ENCODE data around the gene ARHGAP22.

Gene ARHGAP22

DNA sequence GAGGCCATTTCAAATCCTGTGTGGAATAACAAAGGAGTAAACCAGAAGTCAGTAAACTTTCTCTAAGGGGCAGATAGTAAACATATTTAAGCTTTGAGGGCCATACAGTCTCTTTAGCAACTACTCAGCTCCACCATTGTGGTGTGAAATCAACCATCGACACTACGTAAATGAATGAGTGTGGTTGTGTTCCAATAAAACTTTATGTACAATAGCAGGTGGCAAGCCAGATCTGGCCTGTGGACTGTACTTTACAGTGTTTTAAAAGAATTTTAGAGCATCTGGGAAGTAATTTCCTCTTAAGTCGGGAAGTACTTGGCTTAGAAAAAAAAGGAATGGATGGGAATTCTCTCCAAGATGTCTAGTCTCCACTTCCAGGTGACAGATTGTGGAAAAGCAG, 71.3 kb downstream of the ARHGAP22 start:
- no peak for DNase-seq (ENCODE audit: low spot score)

DNA sequence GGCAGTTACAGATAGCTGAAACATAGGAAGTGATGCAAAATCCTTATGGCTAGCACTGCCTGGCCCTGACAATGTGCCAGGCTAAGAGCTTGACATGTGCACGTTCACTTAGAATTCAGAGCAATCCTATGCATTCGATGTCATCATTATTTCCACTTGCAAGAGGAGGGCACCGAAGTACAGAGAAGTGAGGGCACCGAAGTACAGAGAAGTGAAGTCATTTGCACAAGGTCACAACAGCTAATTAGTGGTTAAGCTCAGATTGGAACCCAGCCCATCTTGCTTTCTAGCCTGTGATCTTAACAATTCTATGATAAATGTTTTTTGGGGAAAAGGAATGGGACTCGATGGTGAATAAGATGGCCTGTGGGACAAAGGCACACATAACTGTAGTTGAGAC, 73.4 kb downstream of the ARHGAP22 start:
- no peak for DNase-seq (ENCODE audit: low spot score)

DNA sequence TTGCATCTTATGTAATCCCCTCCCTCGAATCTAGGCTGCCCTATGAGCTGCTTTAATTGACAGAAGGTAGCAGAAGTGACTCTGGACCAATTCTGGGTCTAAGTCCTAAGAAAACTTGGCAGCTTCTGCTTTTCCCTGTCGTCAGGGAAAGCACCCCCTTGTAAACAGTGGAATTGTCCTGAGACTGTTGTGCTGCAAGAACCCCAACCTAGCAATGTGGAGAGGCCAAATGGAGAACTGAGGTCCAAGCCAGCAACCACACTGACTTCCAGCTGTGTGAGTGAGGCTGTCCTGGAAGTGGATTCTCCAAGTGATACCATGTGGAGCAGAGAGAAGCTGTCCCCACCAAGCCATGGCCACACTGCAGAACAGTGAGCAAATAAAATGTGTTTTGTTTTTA, 75.5 kb downstream of the ARHGAP22 start:
- no peak for DNase-seq (ENCODE audit: low spot score)

DNA sequence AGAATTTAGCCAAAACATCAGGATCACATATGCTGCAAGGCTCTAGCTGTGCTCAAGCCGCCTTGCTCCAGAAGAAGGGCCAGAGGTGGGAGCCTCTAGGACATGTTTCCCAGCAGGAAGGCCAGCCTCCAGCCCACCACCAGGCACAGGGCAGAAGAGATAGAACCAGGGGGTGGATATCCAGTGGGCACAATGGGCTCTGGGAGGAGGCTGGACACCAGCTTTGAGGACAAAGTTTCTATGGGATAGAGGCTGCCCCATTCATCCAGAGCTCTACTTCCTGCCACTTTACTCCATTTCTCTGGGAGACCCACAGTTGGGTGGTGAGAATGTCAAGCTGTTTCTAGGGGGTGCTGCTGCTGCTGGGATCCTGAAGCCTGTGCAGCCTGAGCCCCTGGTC, 77.1 kb downstream of the ARHGAP22 start:
- no peak for DNase-seq (ENCODE audit: low spot score)

DNA sequence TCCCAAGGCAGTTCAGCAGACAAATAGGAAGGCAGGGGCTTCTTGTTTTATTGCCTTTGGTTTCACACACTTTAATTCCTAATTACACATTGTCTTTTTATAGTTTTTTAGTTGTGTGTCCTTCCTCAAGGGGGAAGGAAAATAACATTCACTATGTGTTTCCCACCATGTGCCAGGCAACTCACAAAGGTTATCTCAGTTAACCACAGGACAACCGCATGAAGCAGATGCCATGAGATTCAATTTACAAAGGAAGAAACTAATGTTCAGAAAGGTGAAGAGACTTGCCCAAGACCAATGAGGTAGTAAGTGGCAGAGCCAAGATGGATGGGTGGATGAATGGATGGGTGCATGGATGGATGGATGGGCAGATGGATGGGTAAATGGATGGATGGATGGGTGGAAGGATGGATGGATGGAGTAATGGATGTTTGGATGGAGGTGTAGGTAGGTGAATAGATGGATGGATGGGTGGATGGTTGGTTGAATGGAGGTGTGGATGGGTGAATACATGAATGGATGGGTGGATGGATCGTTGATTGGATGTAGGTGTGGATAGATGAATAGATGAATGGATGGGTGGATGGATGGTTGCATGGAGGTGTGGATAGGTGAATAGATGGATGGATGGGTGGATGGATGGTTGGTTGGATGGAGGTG, 77.9 kb downstream of the ARHGAP22 start:
- no peak for DNase-seq (ENCODE audit: low spot score)

DNA sequence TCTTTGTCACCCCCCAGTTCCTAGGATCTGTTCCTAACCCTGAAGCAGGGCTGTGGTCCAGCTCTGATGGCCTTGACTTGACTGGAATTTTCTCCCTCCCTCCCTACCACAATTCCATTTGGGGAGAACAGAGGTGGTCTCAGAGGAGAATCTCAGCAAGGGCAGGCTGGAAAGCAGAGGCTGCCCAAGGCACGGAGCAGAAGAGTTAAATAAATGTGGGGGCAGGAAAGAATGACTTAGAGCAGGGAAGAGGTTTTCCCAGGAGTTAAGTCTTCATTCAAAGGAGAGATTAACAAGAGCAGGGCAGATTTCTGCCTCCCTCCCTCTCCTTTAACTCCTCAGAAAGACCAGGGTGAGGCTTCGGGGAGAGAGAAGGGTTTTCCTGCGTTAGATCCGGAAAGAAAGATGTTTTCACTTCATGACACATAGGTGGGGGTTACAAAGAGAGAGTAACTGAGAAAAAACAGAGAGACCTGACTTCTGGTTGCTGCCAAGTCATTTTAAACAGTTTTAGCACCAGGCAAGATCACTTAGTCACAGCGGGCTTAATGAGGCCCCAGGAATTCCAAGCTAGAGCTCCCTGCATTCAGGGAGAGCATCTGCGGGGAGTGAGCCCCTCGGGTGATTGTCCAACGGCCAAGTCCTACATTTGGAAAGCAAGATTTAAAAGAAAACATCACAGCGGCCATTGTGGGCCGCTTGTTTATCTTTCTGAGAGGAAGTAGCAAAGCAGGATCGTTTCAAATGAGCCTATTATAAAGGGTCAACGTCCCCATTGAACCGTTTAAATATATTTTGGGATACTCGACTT, 78.7 kb downstream of the ARHGAP22 start:
- no peak for DNase-seq (ENCODE audit: low spot score)

DNA sequence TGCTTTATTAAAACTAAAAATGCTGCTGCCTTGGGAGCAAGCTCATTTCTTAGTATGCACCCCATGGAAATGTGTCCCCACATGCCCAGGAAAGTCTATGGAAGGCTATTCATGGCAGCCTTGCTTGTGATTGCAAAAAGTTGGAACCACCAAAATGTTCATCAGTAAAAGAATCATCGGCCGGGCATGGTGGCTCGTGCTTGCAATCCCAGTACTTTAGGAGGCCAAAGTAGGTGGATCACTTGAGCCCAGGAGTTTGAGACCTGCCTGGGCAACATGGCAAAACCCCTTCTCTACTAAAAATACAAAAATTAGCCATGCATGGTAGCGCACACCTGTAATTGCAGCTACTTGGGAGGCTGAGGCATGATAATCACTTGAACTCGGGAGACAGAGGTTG, 79.8 kb downstream of the ARHGAP22 start:
- no peak for DNase-seq (ENCODE audit: low spot score)

DNA sequence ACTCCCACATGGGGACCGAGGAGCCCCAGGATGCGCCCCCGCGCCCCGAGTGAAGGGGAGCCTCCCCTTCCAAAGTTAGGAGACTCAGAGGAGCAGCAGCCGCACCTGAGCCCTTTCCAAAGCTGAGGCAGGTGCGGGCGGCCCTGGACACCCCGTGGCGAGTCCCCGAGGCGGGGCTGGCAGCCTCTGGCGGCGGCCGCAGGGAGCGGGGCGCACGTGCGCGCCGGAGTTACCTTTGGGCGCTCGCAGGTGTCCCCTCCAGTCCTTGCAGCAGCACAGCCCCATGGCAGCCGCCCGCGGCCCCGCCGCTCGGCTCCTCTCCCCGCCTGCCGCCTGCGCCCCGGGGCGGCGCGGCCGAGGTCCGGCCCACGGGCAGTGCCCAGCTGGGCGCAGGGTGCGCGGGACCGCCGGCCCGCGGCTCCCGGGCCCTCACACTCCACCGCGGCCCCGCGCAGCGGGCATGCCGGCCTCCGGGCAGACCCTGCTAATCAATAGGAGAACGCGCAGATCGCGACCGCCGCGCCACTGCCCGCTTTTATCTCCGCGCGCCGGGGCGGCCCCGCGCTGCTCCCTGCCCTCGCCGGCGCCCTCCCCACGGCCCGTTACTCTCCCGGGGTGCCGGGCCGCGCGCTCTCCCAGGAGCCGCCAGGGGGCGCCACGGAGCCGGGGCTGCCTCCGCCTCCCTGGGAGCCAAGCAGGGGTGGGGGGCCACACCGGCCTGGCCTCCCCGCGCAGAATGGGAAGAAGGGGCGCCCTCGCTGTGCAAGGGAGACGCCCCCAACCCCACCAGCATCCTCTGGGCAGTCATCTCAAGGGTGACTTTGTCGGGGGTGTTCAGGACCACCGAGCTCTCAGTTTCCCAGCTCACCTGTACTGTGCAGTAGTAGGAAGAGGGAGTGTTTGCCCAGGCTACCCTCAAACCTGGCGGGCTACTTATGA, 80.8 kb downstream of the ARHGAP22 start:
- no peak for DNase-seq (ENCODE audit: low spot score)

DNA sequence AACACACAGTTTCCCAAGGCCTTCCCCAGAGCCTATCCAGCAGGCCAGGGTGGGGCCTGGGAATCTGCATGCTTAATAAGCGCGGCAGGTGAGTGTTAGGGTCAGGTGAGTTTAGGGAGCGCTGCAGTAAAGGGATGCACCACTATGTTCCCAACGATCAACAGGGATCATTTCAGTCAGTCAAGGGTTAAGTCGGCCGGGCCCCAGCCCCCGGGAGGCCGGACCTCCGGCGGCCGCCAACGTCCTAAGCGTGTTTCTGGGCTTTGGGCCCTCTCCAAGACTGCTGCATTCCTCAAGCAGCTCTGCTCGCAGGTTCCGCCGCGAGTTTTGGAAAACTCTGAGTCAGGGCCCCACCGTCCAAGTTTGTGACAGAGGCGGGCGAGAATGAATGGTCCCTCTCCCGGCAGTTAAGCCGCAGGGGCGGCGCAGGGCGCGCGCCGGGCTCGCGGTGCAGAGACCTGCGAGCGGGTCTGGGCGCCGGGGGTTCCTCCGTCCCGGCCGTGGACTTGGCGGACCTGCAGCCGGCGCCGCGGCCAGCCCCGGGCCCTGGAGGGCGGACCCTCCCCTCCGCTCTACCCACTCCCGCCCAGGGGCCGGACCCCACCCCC, 81.6 kb downstream of the ARHGAP22 start:
- DNase-seq (ENCODE audit: low spot score), result no peak

DNA sequence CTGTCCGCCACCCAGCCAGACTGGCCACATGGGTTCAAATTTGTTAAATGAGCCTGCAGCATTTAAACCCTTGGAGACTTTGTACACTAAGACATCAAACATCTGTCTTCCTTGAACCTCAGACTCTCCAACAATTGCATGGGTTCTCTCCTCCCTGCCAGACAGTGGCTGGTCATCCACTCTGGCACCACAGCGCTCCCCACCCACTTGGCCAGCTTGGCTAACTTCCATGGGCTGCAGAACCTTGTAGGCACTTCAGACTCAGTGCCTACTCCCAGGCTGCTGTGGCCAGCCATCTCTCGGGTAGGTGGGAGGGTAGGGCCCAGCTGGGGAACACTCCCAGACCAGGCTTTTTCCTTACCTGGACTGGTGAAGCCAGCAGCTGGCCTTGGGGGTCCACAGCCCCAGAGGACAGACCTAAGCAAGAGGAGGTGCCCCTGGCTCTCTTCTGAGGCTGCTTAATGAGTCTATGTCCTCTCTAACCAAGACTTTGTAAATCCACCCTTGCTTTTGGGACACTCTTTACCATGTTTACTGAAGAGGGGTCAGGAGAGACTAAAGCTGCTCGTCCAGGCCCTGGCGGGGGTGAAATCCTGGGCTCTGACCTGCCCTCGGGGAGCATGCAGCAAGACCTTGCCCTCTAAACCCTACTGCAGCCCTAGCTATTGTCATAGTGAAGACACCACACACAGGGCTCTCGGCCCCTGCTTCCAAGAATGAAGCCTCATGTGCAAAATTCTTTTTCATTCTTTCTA, 82.7 kb downstream of the ARHGAP22 start:
- DNase-seq (ENCODE audit: low spot score), result no peak

DNA sequence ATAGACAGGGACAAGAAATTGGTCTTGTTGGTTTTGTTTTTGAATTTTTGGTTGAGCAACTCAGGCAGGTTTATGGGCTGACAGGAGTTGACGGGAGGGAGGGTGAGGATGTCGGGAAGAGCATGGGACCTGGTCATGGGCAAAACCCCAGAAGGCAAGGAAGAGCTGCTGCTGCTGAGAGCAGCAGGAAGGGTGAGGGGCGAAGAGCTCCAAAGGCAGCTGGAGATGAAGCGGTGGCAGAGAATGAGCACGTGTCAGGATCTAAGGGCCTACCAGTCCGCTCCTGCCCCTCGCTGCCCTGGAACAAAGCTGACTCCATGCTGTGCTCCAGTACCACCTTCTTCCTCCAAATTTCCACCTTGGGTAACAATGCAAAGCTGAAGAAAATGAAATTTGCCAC, 84.3 kb downstream of the ARHGAP22 start:
- no peak for DNase-seq (ENCODE audit: low spot score)

DNA sequence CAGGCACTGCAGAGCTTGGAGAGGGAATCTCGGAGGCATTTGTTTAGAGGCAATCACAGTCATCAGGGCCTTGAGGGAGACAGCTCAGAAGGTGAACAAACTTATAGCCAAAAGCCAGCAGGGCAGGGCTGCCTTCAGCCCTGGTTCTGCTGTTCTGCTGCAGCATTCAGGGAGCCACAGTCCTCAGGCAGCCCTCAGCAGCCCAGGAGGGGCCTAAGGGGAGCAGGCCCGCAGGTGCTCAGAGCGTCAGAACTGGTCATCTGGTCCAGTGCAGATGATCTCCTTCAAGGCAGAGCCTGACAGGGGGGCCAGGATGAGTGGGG, 84.7 kb downstream of the ARHGAP22 start:
- no peak for DNase-seq (ENCODE audit: low spot score)

DNA sequence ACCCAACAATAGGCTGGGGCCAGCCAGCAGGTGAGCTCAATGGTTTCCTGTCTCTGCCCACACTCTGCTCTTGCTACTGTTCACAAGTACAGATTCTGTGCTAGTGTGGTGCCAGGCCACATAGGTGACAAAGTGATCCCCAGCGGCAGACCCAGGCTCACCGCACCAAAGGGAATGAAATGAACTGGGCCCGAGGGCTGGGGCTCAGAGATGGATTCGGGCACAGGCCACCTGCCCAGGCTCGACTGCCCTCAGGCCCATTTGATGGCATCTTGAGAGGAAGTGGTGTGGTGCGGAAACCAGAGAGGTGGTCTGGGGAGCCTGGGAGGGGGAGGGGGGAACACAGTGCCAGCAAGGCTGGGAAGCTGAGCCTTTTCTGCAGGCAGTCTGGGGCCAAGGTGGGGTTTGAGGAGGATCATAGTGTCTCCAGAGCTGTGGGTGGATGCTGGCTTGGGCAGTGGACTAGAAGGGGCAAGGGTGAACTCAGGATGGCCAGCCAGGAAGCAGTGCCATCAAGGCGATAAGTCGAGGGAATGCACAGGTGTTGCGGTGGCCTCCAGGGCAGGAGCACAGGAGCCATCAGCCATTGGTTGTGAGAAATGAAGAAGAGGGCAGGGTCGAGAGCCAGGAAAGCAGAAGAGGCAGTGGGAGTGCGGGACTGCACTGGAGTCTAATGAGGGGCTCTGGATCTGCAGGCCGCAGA, 85.2 kb downstream of the ARHGAP22 start:
- no peak for DNase-seq (ENCODE audit: low spot score)

DNA sequence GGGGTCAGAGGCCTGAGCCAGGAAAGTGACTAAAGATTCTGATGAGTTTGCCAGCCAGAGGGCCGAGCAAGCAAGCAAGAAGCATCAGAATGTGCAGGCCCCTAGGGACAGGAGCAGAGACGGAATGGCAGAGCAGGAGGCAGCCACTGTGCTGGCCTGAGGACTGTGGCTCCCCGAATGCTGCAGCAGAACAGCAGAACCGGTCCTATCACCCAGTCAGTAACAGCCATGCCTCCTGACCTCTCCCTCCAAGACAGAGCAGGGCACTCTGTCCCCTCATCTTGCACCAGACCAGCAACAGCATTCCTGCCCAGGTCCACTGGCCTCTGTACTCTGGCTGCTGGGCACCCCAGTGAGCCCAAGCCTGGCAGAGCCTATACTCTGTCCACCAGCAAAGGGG, 85.9 kb downstream of the ARHGAP22 start:
- DNase-seq (ENCODE audit: low spot score), result no peak

DNA sequence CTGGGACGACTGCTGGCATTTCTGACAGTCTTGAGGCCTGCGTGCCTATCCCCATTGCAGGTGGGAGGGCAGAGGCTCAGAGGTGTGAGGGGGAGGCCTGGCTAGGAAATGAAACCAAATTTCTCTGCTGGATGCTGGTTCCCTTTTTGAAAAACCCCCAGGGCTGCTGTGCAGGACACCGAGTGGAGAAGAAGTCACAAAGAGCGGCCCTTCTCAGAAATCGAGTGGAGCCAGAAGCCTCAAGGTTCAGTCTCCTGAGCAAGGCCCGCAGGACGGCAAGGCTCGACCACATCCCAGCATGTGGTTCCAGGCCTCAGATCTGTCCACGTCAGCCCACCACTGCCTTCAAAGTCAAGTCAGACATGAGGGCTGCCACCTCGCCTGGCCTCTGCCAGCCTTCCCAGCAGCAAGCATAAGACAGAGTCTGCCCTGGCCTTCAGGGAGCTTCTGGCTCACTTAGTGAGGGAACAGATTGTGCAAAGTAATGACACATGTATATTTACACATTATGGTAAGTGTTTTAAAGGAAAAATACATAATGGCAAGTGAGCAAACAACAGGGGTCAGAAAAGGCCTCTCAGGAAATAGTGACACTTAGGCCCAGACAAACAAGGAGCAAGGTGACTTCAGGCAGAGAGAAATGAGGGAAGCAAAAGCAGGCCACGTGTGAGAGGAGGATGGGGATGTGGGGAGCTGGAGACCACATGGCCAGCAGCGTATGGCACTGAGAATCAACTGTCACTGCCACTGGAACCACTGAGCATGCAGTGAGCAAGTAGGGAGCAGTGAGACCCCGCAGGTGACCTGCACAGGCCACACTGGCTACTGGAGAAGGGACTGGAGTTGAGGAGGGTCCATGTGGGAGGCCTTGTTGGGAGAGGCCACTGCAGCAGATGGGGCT, 86.7 kb downstream of the ARHGAP22 start:
- no peak for DNase-seq (ENCODE audit: low spot score)

DNA sequence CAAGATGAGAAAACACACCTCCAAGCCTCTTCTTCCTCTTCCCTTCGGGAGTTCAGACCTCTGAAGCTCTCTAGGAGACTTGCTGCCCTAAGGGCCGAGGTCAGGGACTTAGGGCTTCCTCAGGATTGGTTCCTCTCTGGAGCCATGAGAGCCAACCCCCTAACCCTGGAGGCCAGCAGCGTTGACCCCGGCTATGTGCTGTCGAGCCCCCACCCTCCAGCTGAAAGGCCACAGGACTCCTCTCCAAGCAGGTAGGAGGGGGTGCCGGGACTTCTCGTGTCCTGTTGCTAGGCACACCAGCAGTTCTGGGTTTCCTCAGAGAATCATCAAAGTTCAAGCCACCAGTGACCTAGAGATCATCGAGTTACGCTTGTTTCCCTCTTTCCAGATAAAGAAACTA, 87.4 kb downstream of the ARHGAP22 start:
- DNase-seq (ENCODE audit: low spot score), result no peak

DNA sequence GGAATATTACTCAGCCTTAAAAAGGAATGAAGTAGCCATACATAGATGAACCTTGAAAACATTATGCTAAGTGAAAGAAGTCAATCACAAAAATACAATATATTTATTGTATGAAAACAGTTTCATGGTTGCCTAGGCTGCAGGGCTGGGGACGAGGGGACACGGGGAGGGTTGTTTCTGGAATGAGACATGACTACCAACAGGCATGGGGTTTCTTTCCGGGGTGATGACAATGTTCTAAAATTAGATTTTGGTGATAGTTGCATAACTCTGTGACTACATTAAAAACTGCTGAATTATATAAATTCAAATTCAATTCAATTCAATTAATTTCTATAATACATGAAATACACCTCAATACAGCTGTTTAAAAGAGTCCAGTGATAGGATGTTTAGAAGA, 88.0 kb downstream of the ARHGAP22 start:
- DNase-seq (ENCODE audit: low spot score), result no peak

DNA sequence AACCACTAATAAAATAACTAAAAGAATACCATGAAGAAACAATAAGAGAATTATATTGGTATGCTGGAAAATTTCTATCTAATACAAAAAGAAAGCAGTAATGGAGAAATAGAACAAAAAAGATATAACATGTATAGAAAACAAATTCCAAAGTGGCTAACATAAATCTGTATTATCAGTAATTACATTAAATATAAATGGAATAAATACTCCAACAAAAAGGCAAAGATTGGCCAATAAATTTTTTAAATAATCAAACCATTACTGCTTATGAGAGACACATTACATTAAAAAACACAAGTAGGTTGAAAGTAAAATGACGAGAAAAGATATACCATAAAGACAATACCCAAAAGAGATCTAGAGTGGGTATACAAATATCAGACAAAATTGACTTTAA, 90.0 kb downstream of the ARHGAP22 start:
- DNase-seq (ENCODE audit: low spot score), result no peak

DNA sequence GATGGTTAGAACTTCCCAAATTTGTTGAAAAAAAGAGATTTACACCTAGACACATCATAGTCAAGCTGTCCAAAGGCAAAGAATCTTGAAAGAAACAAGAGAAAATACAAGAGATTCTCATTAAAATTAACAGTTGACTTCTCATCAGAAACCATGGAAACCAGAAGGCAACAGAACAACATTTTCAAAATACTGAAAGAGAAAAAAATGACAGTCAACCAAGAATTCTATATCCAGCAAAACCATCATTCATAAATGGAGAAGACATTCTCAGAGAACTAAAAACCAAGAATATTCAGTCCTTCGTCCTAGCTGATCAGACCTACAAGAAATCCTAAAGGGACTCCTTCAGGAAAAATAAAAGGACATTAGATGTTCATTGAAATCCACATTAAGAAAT, 90.6 kb downstream of the ARHGAP22 start:
- DNase-seq (ENCODE audit: low spot score), result no peak

DNA sequence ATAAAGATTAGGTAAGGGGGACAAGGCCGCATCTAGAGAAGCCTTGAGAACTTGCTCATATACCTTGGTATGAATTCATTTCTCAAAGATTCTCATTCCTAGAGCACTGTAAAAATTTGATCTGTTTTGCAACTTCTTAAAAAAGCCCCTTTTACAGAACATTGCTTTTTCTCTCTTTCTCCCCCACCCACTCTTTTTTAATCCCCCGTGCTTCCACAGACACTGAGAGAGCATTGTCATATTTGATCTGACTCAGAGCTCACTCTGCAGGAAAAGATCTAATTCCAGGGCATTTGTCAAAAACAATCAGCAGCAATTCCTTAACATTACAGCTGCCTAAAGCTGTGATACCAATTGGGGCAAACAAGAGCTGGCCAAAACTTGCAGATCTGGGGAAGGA, 92.0 kb downstream of the ARHGAP22 start:
- no peak for DNase-seq (ENCODE audit: low spot score)
